Right lobe of liver (tissue), 4 donors: ENCODE results near the gene POU3F3.

Experiments
- CTCF ChIP-seq, 4 donors: fragments of 200-600 bp in 3 of 4; fragments of 450-650 bp in 1 of 4; IDR thresholded peaks; one replicate each; pipeline versions ENCODE4 v1.5.1 to v1.8.0; 2016 to 2022; ENCODE audit warnings: antibody characterized with exemption in 4 of 4, mild to moderate bottlenecking in 2 of 4
- POLR2A ChIP-seq: fragments of 450-650 bp; IDR thresholded peaks from one replicate; pipeline ENCODE4 v1.6.1; 2017; ENCODE audit warnings: antibody characterized with exemption, mild to moderate bottlenecking
- donor health status: DM: no; HTN: no; CAD: no.
- donor health status: DM: no; HTN: no; CAD: no.
- donor health status: DM: no; HTN: yes; CAD: no.

- TF ChIP-seq CTCF (IDR thresholded peaks at IDR 0.05) (no peak), POLR2A (no peak)
These were observed 6.0 kb downstream of the POU3F3 start for GRCh38 chr2:104859766-104860450.
